ENCODE data around the gene GPR160. TPM values are rescaled to one million over a fixed set of nuclear protein-coding genes. Genes with fewer than 3 reads are reported as not detected.
A peak's percentile ranks its signal among the peaks of the same experiment; 100 is the strongest.

GPR160 gene
- total RNA-seq, 1 donor from 2014 or later = 1.4 TPM

DNA sequence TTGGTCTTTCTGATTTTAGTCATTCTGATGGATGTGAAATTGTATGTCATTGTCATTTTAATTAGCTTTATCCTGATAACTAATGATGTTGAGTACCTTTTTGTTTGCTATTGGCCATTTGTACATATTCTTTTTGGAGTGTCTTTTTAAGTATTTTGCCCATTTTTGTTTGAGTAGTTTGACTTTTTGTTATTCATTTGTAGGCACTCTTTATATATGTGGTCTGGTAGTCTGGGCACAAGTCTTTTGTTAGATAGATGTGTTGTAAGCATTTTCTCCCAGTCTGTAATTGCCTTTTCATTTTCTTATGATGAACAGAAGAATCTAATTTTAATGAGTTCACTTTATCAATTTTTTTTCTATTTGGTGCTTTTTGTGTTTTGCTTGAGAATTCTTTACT lies 14.6 kb downstream of the GPR160 start:
- Mint-ChIP-seq H3K36me3 (ENCODE audit: low read depth, unreplicated experiment) (no peaks in the 10 kb centered on the region), H3K27me3 (ENCODE audit: low read depth, unreplicated experiment) (no peaks in the 10 kb centered on the region), H3K4me3 (ENCODE audit: unreplicated experiment) (no peak overlapping the region), H3K4me1 (ENCODE audit: low read depth, unreplicated experiment) (peaks cover 4% of the 10 kb centered on the region), H3K9me3 (ENCODE audit: unreplicated experiment) (no peaks in the 10 kb centered on the region), H3K27ac (ENCODE audit: unreplicated experiment) (no peak overlapping the region)
- no peak for FAIRE-seq
- Histone ChIP-seq H3K9me3 (ENCODE audit: insufficient read depth, low read depth, low read length) (no peaks in the 10 kb centered on the region), H3K79me2 (ENCODE audit: insufficient read depth, low read length) (no peaks in the 10 kb centered on the region), H3K9ac (ENCODE audit: low read length) (no peak overlapping the region), H3K27ac (ENCODE audit: low read depth, low read length) (no peak overlapping the region), H3K4me2 (ENCODE audit: low read length) (no peak overlapping the region), H4K20me1 (ENCODE audit: insufficient read depth, low read length) (no peaks in the 10 kb centered on the region), H3K27me3 (ENCODE audit: insufficient read depth, low read length) (no peaks in the 10 kb centered on the region), H2AFZ (ENCODE audit: low read depth, low read length) (no peak overlapping the region), H3K36me3 (ENCODE audit: insufficient read depth, low read length) (no peaks in the 10 kb centered on the region), H3K4me1 (ENCODE audit: insufficient read depth, low read length) (peaks cover 8% of the 10 kb centered on the region), H3K4me3 (ENCODE audit: insufficient read depth, low read depth, low read length) (no peak overlapping the region)
- TF ChIP-seq EZH2 (IDR thresholded peaks at IDR 0.05; ENCODE audit: insufficient read depth, low read length) = no peak
- TF ChIP-seq, protein P1, sequence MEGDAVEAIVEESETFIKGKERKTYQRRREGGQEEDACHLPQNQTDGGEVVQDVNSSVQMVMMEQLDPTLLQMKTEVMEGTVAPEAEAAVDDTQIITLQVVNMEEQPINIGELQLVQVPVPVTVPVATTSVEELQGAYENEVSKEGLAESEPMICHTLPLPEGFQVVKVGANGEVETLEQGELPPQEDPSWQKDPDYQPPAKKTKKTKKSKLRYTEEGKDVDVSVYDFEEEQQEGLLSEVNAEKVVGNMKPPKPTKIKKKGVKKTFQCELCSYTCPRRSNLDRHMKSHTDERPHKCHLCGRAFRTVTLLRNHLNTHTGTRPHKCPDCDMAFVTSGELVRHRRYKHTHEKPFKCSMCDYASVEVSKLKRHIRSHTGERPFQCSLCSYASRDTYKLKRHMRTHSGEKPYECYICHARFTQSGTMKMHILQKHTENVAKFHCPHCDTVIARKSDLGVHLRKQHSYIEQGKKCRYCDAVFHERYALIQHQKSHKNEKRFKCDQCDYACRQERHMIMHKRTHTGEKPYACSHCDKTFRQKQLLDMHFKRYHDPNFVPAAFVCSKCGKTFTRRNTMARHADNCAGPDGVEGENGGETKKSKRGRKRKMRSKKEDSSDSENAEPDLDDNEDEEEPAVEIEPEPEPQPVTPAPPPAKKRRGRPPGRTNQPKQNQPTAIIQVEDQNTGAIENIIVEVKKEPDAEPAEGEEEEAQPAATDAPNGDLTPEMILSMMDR (IDR thresholded peaks at IDR 0.05; ENCODE audit: insufficient read depth, low read depth, low read length) = no peak
- DNase-seq (ENCODE audit: low read depth) = no peak

DNA sequence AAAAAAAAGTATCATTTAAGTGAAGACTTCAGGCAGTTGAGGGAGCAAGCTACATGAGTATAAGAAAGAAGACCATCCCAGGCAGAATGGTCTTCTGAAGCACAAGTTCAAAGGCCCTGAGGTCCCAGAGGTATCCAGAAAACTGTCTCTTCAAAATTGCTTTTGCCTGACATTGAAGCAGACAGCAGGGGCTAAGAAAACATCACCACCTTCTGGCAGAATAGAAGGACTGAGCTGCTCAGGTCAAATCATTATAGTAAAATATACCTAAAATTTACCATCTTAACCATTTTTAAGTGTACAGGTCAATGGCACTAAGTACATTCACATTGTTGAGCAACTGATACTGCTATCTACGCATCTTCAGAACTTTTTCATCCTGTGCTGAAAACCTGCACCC lies 16.4 kb downstream of the GPR160 start:
- H3K27me3 ChIP-seq (ENCODE audit: insufficient read depth, low read length) = no peaks in the 10 kb centered on the region
- Mint-ChIP-seq H3K27ac (ENCODE audit: unreplicated experiment) (no peak overlapping the region), H3K4me3 (ENCODE audit: unreplicated experiment) (no peak overlapping the region), H3K9me3 (ENCODE audit: unreplicated experiment) (no peaks in the 10 kb centered on the region), H3K36me3 (ENCODE audit: low read depth, unreplicated experiment) (no peaks in the 10 kb centered on the region), H3K4me1 (ENCODE audit: low read depth, unreplicated experiment) (peaks cover 4% of the 10 kb centered on the region), H3K27me3 (ENCODE audit: low read depth, unreplicated experiment) (no peaks in the 10 kb centered on the region)
- H3K36me3 ChIP-seq (ENCODE audit: insufficient read depth, low read length) = no peaks in the 10 kb centered on the region
- no peak overlapping the region for H2AFZ ChIP-seq (ENCODE audit: low read depth, low read length)
- no peaks in the 10 kb centered on the region for H4K20me1 ChIP-seq (ENCODE audit: insufficient read depth, low read length)
- H3K4me1 ChIP-seq (ENCODE audit: insufficient read depth, low read length) = peaks cover 7% of the 10 kb centered on the region
- H3K4me3 ChIP-seq (ENCODE audit: insufficient read depth, low read depth, low read length) = no peak overlapping the region
- DNase-seq (ENCODE audit: low read depth) = no peak
- FAIRE-seq = no peak
- no peaks in the 10 kb centered on the region for H3K79me2 ChIP-seq (ENCODE audit: insufficient read depth, low read length)
- no peak for TF ChIP-seq EZH2 (IDR thresholded peaks at IDR 0.05; ENCODE audit: insufficient read depth, low read length)
- TF ChIP-seq, protein P1 (IDR thresholded peaks at IDR 0.05; ENCODE audit: insufficient read depth, low read depth, low read length) = no peak
- no peak overlapping the region for H3K9ac ChIP-seq (ENCODE audit: low read length)
- H3K9me3 ChIP-seq (ENCODE audit: insufficient read depth, low read depth, low read length) = no peaks in the 10 kb centered on the region
- H3K4me2 ChIP-seq (ENCODE audit: low read length) = no peak overlapping the region
- H3K27ac ChIP-seq (ENCODE audit: low read depth, low read length) = no peak overlapping the region

DNA sequence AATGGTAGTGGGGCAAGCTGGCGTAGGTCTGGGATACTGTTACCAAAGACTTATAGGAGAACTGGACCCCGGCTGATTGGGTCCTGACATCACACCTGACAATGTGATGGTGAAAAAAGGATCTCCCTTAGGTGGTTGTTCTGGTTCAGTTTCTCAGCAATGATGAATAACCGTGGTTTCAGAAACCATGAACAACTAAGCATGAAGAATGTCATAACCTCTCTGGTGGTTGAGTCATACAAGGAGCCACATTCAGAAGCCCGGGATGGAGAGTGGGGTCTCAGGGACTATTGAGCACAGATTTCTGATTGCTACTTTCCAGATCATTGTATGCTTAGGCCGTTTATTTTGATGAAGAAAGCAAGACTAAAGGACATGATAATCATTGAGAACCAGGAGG lies 17.4 kb downstream of the GPR160 start:
- Mint-ChIP-seq H3K27ac (ENCODE audit: unreplicated experiment) (no peak overlapping the region), H3K36me3 (ENCODE audit: low read depth, unreplicated experiment) (no peaks in the 10 kb centered on the region), H3K4me1 (ENCODE audit: low read depth, unreplicated experiment) (peaks cover 4% of the 10 kb centered on the region), H3K4me3 (ENCODE audit: unreplicated experiment) (no peak overlapping the region), H3K9me3 (ENCODE audit: unreplicated experiment) (no peaks in the 10 kb centered on the region), H3K27me3 (ENCODE audit: low read depth, unreplicated experiment) (no peaks in the 10 kb centered on the region)
- FAIRE-seq (no peak), DNase-seq (ENCODE audit: low read depth) (peak; percentile 46)
- Histone ChIP-seq H3K4me2 (ENCODE audit: low read length) (no peak overlapping the region), H3K9me3 (ENCODE audit: insufficient read depth, low read depth, low read length) (no peaks in the 10 kb centered on the region), H3K4me1 (ENCODE audit: insufficient read depth, low read length) (no peaks in the 10 kb centered on the region), H4K20me1 (ENCODE audit: insufficient read depth, low read length) (no peaks in the 10 kb centered on the region), H3K4me3 (ENCODE audit: insufficient read depth, low read depth, low read length) (no peak overlapping the region), H3K9ac (ENCODE audit: low read length) (no peak overlapping the region), H2AFZ (ENCODE audit: low read depth, low read length) (no peak overlapping the region), H3K79me2 (ENCODE audit: insufficient read depth, low read length) (no peaks in the 10 kb centered on the region), H3K36me3 (ENCODE audit: insufficient read depth, low read length) (no peaks in the 10 kb centered on the region), H3K27ac (ENCODE audit: low read depth, low read length) (no peak overlapping the region), H3K27me3 (ENCODE audit: insufficient read depth, low read length) (no peaks in the 10 kb centered on the region)
- no peak for TF ChIP-seq EZH2 (IDR thresholded peaks at IDR 0.05; ENCODE audit: insufficient read depth, low read length)
- TF ChIP-seq, protein P1 (IDR thresholded peaks at IDR 0.05; ENCODE audit: insufficient read depth, low read depth, low read length) = no peak

Data from astrocyte (in vitro differentiated cells and primary cell).